Measurements from ENCODE around the gene NPL.

Gene NPL

DNA sequence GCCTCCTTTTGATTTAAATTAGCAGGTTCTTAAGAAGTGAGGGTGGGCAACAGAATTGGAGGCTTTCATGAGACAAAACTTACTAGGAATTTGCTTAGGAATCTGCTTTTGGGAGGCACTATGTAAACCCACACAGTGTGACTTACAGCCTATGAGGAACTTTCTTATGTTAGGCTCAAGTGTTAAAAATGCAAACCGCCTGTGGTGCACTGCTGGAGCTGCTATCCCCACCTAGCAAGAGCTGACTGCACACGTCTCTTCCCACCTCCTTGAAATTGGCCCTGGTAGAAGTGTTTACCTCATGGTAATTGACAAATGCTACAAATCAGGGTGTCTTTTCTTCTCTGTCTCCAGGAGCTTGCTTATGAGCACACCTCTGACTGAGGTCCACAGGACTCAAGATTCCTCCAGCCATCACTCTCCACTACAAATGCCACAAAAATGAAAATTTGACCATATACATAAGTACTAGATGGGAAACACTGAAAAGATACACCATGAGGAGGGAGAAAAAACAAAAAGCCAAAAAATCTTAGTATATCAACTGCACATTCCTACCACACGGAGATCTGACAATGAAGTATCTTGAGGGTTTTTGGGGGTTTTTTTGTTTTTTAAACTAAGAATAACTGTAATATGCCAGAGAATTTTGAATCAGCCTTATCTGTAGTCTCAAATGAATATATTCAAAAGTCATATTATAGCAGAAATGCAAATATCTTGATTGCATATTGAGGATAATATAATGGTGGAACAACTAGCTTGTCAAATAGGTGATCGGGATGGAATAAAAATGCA, 18.2 kb upstream of the NPL start:
- no peak for DNase-seq
- intact Hi-C loops (cut with DNase I): no loop called here

DNA sequence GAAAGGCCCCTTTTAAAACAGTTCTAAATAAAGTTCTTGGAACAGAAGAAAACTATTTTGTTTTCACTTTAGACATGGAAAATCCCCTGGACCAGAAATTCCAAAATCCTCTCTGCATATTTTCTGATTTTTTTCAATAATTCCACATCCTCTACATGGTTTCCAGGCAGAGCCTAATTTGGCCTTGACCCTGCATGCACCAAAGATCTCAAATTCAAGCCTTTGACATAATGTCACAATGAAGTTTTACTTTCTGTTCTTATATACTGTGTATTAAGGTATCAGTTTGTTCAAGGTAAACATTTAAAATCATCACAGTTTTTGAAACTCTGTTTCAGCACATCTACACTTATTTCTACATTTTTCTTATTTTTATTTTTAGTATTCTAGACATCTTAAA, 12.2 kb upstream of the NPL start:
- DNase-seq: no peak
- intact Hi-C loops (cut with DNase I): no loop called here

DNA sequence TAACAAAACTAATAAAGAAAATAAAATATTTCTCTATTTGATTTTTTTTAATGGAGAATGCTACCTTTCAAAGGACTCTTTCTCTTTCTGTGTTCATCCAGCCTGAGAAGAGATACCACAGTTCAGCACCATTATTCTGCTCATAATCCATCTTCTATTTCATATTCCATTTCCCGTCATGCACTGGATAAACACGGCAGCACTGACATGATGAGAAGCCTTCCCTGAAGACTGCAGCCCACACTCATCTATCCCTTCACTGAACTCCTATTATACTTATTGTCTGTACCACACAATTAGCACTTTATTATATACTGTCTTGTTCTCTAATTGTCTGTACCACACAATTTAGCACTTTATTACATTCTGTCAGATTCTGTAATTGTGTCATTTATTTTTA, 10.7 kb upstream of the NPL start:
- peak in 4 of 42 donors; percentile 35 to 63 (median 42) for DNase-seq
- intact Hi-C loops (cut with DNase I): no loop called here

DNA sequence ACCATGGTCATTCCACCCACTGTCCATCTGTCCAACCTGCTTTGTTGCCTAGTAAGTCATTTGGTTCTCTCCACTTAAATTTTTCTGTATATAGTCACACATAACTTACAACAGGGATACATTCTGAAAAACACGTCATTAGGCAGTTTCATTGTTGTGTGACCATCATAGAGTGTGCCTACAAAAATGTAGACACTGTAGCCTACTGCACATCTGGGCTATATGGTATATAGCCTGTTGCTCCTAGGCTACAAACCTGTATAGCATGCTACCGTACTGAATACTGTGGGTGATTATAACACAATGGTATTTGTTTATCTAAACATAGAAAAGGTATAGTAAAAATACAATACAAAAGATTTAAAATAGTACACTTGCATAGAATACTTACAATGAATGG, 10.0 kb upstream of the NPL start:
- no peak for DNase-seq
- intact Hi-C loops (cut with DNase I): no loop called here

DNA sequence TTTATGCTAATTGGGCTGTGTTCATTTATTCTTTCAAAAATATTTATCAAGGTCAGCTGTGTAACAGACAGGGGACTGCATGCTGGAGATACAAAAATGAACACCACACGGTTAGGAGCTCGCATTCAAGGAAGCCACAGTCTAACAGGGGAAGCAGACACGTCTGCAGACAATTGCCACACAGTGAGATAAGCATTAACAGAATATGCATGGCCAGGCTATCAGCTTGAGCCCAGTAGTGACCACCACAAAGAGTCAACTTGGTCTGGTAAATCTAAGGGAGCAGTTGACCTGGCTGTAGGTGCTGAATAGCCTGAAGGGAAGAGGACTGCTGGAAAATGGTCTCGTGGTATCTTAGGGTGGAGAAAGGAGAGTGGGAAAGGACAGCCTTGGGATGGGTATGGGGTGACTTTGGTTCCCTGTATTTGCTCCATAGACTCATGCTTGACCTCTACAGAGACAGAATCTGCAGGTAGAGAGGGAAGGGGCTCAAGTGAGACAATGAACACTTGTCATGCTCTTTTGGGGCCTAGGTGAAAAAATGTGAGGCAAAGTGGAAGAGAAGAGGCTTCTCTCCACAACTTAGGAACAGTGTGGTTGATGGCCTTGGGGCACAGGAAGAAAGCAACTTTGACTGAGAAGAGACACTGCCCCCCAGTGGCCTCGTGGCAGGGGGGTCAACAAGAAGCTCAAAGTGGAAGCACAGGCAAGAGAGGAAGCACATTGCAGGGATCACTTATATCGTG, 7.6 kb upstream of the NPL start:
- intact Hi-C loops (cut with DNase I): loop anchor here (10.0 kb wide), 1 partner anchor 53 kb away; the partner anchor contains the start of gene DHX9
- DNase-seq: peak; percentile 63 to 91 (median 82)

DNA sequence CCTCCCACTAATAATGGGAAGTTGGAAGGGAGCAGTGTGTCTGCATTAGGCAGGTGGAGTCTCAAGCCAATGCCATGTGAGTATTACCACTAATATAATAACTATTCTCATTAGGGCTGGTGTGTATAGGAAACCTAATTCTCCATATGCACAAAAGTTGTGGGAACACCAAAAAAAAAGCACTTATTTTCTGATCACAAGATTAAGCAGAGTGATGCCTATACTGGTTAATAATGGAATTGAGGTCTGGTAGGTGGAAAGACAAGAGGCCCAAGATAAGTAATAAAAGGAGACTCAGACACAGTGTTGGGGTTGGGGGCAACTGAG, 7.0 kb upstream of the NPL start:
- DNase-seq: no peak
- intact Hi-C loops (cut with DNase I): loop anchor here (10.0 kb wide), 1 partner anchor 52 kb away; the partner anchor contains the start of gene DHX9

DNA sequence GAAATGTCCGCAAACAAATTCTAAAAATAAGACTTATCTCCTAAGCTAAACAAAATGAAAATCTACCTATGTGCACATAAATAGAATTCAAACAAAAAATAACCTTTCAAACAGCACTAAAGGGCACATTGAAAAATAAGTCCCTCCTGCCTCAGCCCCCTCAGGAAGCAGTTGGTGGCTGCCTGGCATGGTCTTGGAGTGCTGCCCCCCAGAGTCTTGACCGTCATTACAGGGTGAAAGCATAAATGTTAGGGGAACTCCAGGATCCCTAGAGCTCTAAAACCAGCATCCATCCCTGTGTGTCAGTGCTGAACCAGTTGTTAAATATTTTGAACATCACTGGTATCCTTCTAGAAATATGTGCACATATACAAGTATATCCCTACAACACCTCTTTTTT, 6.5 kb upstream of the NPL start:
- intact Hi-C loops (cut with DNase I): loop anchor here (10.0 kb wide), 1 partner anchor 52 kb away; the partner anchor contains the start of gene DHX9
- no peak for DNase-seq

DNA sequence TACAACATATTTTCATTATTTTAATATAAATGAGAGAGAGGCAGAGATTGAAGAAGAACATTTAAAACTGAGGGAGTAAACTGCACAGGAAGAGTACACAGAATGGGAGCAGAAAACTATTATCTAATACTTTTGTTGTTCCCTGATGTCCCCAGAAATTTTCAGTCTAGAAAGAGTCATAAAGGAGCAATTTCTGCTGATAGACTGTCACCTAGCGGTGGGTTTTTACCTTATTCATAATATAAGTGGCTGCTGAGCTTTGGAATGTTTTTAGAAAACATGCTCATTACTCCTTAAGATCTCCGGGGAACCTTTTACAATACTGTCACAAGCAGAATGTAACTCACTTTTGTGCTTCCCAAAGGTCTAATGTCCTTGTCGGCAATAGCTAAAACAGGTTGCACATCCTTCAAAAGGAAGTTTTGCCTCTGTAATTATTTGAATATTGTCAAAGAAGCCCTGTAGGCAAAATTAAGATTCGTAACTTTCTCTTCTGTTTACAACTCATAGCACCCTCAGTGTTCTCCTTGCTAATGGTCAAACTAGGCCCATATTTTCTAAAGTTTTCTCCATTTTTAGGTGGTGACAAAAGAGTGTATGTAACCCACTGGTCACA, 4.9 kb upstream of the NPL start:
- DNase-seq: peak in 10 of 42 donors; percentile 9 to 68 (median 41)
- intact Hi-C loops (cut with DNase I): loop anchor here (10.0 kb wide), 1 partner anchor 50 kb away; the partner anchor contains the start of gene DHX9

DNA sequence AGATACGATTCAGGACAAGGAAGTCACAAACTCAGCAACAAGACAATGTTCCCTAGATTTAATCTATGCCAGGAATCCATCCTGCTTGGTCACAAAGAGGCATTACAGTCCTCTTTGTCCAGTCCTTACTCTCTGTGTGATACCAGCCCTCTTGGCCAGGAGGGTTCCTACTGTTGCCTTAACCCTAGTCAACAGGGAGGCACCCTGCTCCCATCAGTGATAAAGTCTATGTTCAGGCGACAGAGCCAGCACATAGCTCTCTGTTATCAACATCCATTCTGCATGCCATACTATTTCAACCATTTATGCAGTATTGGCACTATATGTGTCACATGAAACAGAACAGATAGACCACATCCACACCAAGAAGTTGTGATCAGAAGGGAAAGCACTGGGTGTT, 4.4 kb upstream of the NPL start:
- no peak for DNase-seq
- intact Hi-C loops (cut with DNase I): loop anchor here (10.0 kb wide), 1 partner anchor 50 kb away; the partner anchor contains the start of gene DHX9

DNA sequence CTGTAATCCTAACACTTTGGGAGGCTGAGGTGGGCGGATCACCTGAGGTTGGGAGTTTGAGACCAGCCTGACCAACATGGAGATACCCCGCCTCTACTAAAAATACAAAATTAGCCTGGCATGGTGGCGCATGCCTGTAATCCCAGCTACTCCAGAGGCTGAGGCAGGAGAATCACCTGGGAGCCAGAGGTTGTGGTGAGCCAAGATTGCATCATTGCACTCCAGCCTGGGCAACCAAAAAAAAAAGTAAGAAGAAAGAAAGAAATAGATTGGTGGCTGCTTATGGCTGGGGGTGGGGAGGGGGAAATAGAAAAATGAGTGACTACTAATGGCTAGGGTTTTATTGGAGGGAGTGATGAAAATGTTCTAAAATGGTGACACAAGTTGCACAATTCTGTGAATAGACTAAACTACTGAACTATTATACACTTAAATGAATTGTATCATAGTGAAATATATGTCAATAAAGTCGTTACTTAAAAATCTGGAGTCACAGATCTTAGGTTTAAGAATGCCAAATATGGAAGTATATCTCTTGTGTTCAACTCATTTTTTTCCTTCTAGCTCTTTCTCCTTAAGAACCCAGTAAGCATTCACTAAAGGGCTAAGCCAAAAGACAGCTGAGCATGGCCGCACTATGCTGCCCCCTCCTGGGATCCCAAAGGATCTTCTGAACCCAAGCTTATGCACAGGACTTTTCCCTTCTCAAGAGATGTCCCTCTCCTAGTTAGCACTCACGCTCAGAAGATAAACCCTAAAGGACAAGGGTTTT, 3.2 kb upstream of the NPL start:
- intact Hi-C loops (cut with DNase I): loop anchor here (2.0 to 10.0 kb wide), 2 partner anchors 48 to 186 kb away; partner anchors contain the start of gene DHX9

DNA sequence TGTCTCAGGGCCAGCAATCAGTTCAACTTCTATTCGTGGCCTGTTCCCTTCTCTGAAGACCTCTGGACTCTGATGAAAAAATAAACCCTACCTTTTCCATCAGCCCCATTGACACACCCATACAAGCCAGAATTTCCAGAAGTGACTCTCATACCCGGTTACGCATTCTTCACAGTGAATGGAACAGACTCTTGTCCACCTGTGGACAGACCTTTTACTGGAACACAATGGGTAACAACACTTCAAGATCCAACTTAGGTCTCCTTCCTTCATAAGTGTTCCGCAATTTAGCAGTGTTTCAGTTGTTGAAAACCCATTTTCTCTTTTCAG, 2.6 kb upstream of the NPL start:
- intact Hi-C loops (cut with DNase I): loop anchor here (2.0 to 10.0 kb wide), 2 partner anchors 48 to 186 kb away; partner anchors contain the start of gene DHX9
- no peak for DNase-seq

More for the DNA sequence above, 3.2 kb upstream of the NPL start:
- peak; percentile 31 to 87 (median 70) for DNase-seq

DNA sequence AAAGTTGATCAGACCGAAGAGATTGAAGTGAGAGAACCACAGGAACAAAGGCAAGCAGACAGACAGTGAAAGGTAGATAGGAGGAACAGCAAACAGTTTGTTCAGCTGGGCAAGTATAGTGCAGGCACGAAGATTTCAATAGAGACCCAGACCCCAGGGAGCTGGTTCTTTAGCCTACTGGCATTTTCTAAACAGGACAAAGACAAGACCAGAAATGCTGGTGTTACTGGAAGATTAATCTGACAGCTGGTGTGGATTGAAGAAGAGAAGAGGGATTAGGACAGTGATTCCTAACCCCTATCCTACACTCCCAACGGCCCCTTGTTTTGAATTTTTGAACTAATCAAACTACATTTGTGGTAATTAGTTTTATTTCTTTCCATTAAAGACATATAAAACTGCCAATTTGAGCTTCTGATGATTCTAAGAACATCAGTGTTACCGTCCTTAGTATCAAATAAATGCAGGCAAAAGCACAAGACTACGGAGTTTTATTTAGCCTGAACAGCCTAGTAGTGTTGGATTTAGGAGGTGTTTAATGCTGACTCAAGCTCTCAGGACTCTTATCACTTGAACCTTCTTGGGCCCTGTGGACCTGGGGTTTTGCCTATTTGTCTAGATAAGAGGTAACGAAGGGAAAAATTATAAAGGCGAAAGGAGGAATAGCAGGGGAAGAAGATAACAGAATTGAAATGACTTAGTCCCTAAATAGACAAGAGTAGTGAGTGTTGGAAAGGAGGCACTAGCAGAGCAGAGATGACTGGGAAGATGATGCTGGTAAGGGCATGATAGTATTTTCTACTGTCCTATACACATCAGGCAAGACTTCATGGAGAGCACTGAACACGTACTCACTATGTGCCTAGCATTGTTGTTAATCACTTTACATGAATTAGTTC, 2.0 kb downstream of the NPL start:
- intact Hi-C loops (cut with DNase I): no loop called here
- DNase-seq: no peak

DNA sequence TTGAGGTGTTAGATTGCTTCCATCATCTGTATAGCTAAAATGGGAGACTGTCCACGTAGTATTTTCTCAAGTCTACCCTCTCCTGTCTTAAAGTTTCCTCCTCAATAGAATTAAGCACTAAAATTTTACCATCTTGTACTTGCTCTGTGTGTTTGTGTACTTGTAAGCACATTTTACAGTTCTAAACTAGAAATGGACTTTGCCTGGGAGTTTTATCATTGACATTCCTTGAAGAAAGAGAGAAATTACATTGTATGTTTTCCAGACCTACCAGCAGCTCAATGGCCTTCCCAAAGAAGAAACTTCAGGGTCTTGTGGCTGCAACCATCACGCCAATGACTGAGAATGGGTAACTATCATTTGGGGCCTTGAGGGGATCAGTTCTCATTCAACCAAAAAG, 4.5 kb downstream of the NPL start:
- DNase-seq: no peak
- intact Hi-C loops (cut with DNase I): no loop called here

DNA sequence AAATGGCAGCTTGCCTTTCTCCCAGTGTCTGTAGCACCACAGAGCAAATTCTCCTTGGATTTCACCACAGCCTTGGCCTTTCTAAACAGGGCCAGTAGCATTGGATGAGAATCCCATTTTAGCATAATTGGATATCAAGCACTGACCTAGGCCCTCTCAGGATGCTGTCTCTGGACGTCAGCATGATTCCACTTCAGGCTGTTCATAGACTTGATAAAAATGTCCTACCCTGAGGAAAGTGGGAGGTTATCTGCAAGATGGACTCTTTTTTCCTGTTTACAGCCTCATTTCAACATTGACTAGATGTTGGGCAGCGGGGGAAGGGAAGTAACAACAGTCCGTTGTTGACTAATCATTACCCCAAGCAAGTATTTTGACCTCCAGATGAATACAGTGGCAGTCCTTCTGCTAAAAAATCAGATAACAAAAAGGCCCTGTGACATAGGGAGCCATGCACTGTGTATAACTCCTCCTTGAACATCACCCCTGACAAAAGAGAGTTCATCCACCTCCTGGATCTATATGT, 5.2 kb downstream of the NPL start:
- intact Hi-C loops (cut with DNase I): no loop called here

DNA sequence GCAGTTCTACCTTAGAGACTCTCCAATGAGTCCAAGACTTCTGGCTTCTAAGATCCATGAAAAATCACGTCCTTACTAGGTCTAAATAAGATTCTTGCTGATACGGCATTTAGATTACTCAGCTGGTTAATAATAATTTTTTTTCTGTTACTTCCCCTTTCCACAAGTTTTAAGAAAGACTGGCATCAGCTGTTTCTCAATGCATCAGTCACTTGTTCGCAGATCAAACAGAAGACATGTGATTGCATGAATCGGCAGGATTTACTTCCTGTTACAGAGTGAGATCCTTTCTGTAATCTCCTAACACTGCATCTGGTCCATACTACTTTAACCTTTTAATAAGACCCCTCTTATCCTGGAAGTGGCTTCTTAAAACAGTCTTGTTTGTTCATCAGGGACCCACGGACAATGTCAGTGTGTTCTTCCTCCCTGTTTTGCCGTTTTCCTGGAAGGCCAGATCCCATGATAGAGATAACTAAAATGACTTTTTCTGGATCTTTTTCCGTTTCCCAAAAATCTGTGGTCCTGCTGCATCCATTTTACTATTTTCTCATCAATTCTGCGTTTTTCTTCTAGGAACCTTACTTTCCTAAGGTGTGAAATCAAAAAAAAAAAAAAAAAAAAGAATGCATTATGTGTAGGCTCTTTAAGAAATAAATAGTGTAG, 6.1 kb downstream of the NPL start:
- peak in 2 of 42 donors; percentile 22 to 31 for DNase-seq

More for the DNA sequence above, 5.2 kb downstream of the NPL start:
- DNase-seq: no peak

DNA sequence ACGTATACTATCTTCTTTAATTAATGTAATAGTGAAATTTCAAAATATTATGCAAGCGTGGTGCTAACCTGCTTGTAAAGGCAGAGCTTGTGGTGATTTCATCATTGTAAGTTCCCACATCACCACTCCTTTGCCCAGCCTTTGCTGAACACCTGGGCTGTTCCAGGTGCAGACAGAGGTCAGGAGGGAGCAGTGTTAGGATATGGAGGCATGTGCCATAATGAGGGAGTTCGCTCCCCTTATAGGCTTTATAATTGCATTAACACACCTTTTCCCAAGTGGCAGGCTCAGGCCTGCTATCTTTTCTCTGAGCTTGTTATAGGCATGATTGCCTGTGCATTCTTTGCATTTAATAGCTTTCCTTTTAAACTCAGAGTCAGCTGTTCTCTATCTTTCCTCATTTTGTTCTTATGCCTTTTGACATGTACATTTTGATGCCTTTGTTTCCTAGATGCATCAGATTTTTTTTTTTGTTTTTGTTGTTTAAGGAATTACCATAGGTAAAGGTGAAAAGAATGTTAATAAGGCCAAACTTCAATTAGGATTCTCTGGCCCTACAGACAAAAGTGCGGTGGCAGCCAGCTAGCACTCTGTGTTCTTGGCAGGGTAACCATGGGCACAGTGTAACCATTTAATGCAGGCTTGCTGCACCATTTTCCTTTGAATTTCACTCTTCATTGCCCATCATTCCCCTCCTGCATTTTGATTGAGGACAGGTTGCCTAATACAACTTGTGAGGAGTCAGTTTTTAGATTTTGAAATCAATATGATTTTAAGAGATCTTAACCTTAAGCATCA, 12.6 kb downstream of the NPL start:
- DNase-seq: peak in 16 of 42 donors; percentile 19 to 63 (median 42)
- intact Hi-C loops (cut with DNase I): no loop called here

More for the DNA sequence above, 6.1 kb downstream of the NPL start:
- intact Hi-C loops (cut with DNase I): no loop called here
